Ishikawa (cell line): Measurements from ENCODE around the gene SAPCD1.

ENCODE experiments used
- CEBPB ChIP-seq: IDR thresholded peaks from 2 replicates; pipeline ENCODE4 v1.6.1; 2012
- EP300 ChIP-seq: IDR thresholded peaks from 2 replicates; pipeline ENCODE4 v1.6.1; 2012; ENCODE audit warnings: borderline replicate concordance
- RAD21 ChIP-seq: IDR thresholded peaks from 2 replicates; pipeline ENCODE4 v1.6.1; 2012; ENCODE audit warnings: low read depth
- REST ChIP-seq: IDR thresholded peaks from 2 replicates; pipeline ENCODE4 v1.6.1; 2012; ENCODE audit warnings: low read depth, mild to moderate bottlenecking
- TAF1 ChIP-seq: IDR thresholded peaks from 2 replicates; pipeline ENCODE4 v1.6.1; 2012; ENCODE audit warnings: low read depth, mild to moderate bottlenecking
- TCF12 ChIP-seq: IDR thresholded peaks from 2 replicates; pipeline ENCODE4 v1.6.1; 2012; ENCODE audit warnings: low read depth
- TEAD4 ChIP-seq: IDR thresholded peaks from 2 replicates; pipeline ENCODE4 v1.6.1; 2012
- USF1 ChIP-seq: IDR thresholded peaks from 2 replicates; pipeline ENCODE4 v1.6.1; 2012
- YY1 ChIP-seq: IDR thresholded peaks from 2 replicates; pipeline ENCODE4 v1.6.1; 2012; ENCODE audit warnings: low read depth
- TF ChIP-seq, protein P1 (sequence below): IDR thresholded peaks from 2 replicates; pipeline ENCODE4 v1.6.1; 2012

- TF ChIP-seq TCF12 = no peak
- no peak for TF ChIP-seq TEAD4
- no peak for TF ChIP-seq USF1
- TF ChIP-seq REST = no peak
- TF ChIP-seq, protein P1, sequence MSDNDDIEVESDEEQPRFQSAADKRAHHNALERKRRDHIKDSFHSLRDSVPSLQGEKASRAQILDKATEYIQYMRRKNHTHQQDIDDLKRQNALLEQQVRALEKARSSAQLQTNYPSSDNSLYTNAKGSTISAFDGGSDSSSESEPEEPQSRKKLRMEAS = no peak
- no peak for TF ChIP-seq TAF1
- TF ChIP-seq RAD21 = no peak
- no peak for TF ChIP-seq YY1
- no peak for TF ChIP-seq EP300
- TF ChIP-seq CEBPB = no peak
Measured at GRCh38 chr6:31715022-31715958, 47.2 kb upstream of the SAPCD1 start, which contains the start of gene LY6G6D.
